ENCODE measurements around the gene PYCARD. TPM values are rescaled to one million over a fixed set of nuclear protein-coding genes. Genes with fewer than 3 reads are reported as not detected.
A peak's percentile ranks its signal among the peaks of the same experiment; 100 is the strongest.

PYCARD gene
- total RNA-seq, 1 experiment from 2014 or later = 99.4 TPM

- TF ChIP-seq CTCF (IDR thresholded peaks at IDR 0.05) = no peak
- TF ChIP-seq TCF7L2 (IDR thresholded peaks at IDR 0.05; ENCODE audit: low read depth, low read length) = no peak
- no peak for TF ChIP-seq SIN3A (IDR thresholded peaks at IDR 0.05; ENCODE audit: borderline replicate concordance, insufficient read depth, low read depth, low read length)
- TF ChIP-seq POLR2AphosphoS5 (IDR thresholded peaks at IDR 0.05; ENCODE audit: low read depth, low read length) = no peak; the same call in 1 of the 2 replicates
- TF ChIP-seq REST (IDR thresholded peaks at IDR 0.05; ENCODE audit: insufficient read depth in 1 of 2, low read depth in 2 of 2, low read length in 1 of 2) = no peak
- CTCF ChIA-PET = no interaction called here
Observed at GRCh38 chr16:31183432-31184428, 18.8 kb downstream of the PYCARD start.

GRCh38 chr16:31182391-31182790 lies 20.2 kb downstream of the PYCARD start:
- H3K9me3 ChIP-seq (ENCODE audit: control insufficient read depth, insufficient read depth, low read depth, low read length) = no peaks in the 10 kb centered on the region
- peak overlapping the region; percentile 60 to 99 for H3K4me3 ChIP-seq (ENCODE audit: low read depth in 2 of 2, low read length in 2 of 2)
- in situ Hi-C loops (cut with HindIII; ENCODE audit: low pct_unique_long_range_greater_than_20kb, low sequenced_read_pairs) = no loop called here
- no peak for DNase-seq (ENCODE audit: low read depth, low spot score)
- peaks cover 16% of the 10 kb centered on the region for H3K4me1 ChIP-seq (ENCODE audit: control insufficient read depth, insufficient read depth, low read length)
- peak overlapping the region; percentile 20; the same call in 1 of the 2 replicates for H3K27ac ChIP-seq (ENCODE audit: low read length)
- ChIA-PET POLR2A (interaction anchor here (0.7 kb wide), 1 partner anchor 211 kb away, joined by 3 read pairs; no protein-coding TSS in a partner anchor), CTCF (interaction anchor here (0.7 kb wide), 1 partner anchor 277 kb away, joined by 4 read pairs; the partner anchor contains the start of gene ARMC5)
- peaks cover 48% of the 10 kb centered on the region for H3K36me3 ChIP-seq (ENCODE audit: control insufficient read depth, insufficient read depth, low read length)
- no TSS peak for BruUV-seq (replicated peaks)
- intact Hi-C loops (cut with micrococcal nuclease; ENCODE audit: unreplicated experiment) = no loop called here
- TF ChIP-seq POLR2AphosphoS5 (IDR thresholded peaks at IDR 0.05; ENCODE audit: low read depth, low read length) = no peak
- no peak for TF ChIP-seq TCF7L2 (IDR thresholded peaks at IDR 0.05; ENCODE audit: low read depth, low read length)
- no peak for TF ChIP-seq SIN3A (IDR thresholded peaks at IDR 0.05; ENCODE audit: borderline replicate concordance, insufficient read depth, low read depth, low read length)
- TF ChIP-seq CTCF (IDR thresholded peaks at IDR 0.05) = no peak
- no peak for TF ChIP-seq REST (IDR thresholded peaks at IDR 0.05; ENCODE audit: insufficient read depth in 1 of 2, low read depth in 2 of 2, low read length in 1 of 2)
- H3K27me3 ChIP-seq (ENCODE audit: control insufficient read depth, insufficient read depth, low read length) = no peaks in the 10 kb centered on the region
- no peak for ATAC-seq

More at GRCh38 chr16:31183432-31184428, 18.8 kb downstream of the PYCARD start:
- no peaks in the 10 kb centered on the region for H3K27me3 ChIP-seq (ENCODE audit: control insufficient read depth, insufficient read depth, low read length)
- in situ Hi-C loops (cut with HindIII; ENCODE audit: low pct_unique_long_range_greater_than_20kb, low sequenced_read_pairs) = no loop called here
- no peak for ATAC-seq
- H3K4me3 ChIP-seq (ENCODE audit: low read depth in 2 of 2, low read length in 2 of 2) = peak overlapping the region; percentile 60 to 99
- BruUV-seq (replicated peaks) = TSS peak; percentile 55
- peaks cover 61% of the 10 kb centered on the region for H3K36me3 ChIP-seq (ENCODE audit: control insufficient read depth, insufficient read depth, low read length)
- POLR2A ChIA-PET = interaction anchor here (0.5 to 0.7 kb wide), 4 partner anchors 15 to 300 kb away, joined by 3 to 15 read pairs (median 8); no protein-coding TSS in a partner anchor
- H3K4me1 ChIP-seq (ENCODE audit: control insufficient read depth, insufficient read depth, low read length) = peaks cover 16% of the 10 kb centered on the region
- intact Hi-C loops (cut with micrococcal nuclease; ENCODE audit: unreplicated experiment) = no loop called here
- DNase-seq (ENCODE audit: low read depth, low spot score) = no peak
- H3K9me3 ChIP-seq (ENCODE audit: control insufficient read depth, insufficient read depth, low read depth, low read length) = no peaks in the 10 kb centered on the region
- peak overlapping the region; percentile 31; the same call in 1 of the 2 replicates for H3K27ac ChIP-seq (ENCODE audit: low read length)

Measured in Panc1 (cell line).